Panc1 (cell line): ENCODE measurements around the gene PXYLP1. TPM values are rescaled to one million over a fixed set of nuclear protein-coding genes. Genes with fewer than 3 reads are reported as not detected.
A peak's percentile ranks its signal among the peaks of the same experiment; 100 is the strongest.

Experiments used
- ATAC-seq: fragments of 200-7000 bp; cut with Tn5 transposase; 2 replicates; pipeline ENCODE4 v1.9.1; 2020; ENCODE audit warnings: mild to moderate bottlenecking, moderate library complexity
- BruUV-seq: library from RNA; stranded (reverse); fragments of 400-500 nt; replicated peaks from 2 replicates; lab custom pipeline; 2021; lab: Mats Ljungman, UMichigan
- CTCF ChIA-PET: fragments of 300-600 bp; sonication (Branson Sonifier 250); formaldehyde crosslinking; loops from one replicate; lab custom pipeline; 2022; ENCODE audit warnings: antibody characterized with exemption; lab: Charles Lee
- POLR2A ChIA-PET: fragments of 300-600 bp; sonication (Branson Sonifier 250); formaldehyde crosslinking; loops from one replicate; lab custom pipeline; 2022; ENCODE audit warnings: antibody characterized with exemption; lab: Charles Lee
- DNase-seq: peaks from one replicate; pipeline ENCODE4 v3.0.0-alpha.2; 2010; ENCODE audit warnings: low read depth, low spot score
- H3K27ac ChIP-seq: 2 replicates; pipeline ENCODE4 v1.5.1; 2011; ENCODE audit warnings: mild to moderate bottlenecking, low read length, inconsistent platforms
- H3K27me3 ChIP-seq: fragments of 200-500 bp; sonication (Bioruptor generic); 2 replicates; pipeline ENCODE4 v1.6.0; 2014; ENCODE audit warnings: low read length, inconsistent platforms; ENCODE audit not compliant: control insufficient read depth, insufficient read depth
- H3K36me3 ChIP-seq: fragments of 200-500 bp; sonication (Bioruptor generic); 2 replicates; pipeline ENCODE4 v1.5.1; 2014; ENCODE audit warnings: inconsistent platforms, mild to moderate bottlenecking, low read length, moderate library complexity; ENCODE audit not compliant: control insufficient read depth, insufficient read depth
- H3K4me1 ChIP-seq: 2 replicates; pipeline ENCODE4 v1.5.1; 2011; ENCODE audit warnings: inconsistent platforms, mild to moderate bottlenecking, low read length, moderate library complexity; ENCODE audit not compliant: control insufficient read depth, insufficient read depth
- H3K4me3 ChIP-seq, 2 experiments: 2 replicates each; pipeline ENCODE4 v1.5.1; 2011 to 2012; ENCODE audit warnings: low read depth in 2 of 2, low read length in 2 of 2, mild to moderate bottlenecking in 2 of 2, inconsistent platforms in 1 of 2, moderate library complexity in 1 of 2
- H3K9me3 ChIP-seq: fragments of 200-500 bp; sonication (Bioruptor generic); 2 replicates; pipeline ENCODE4 v1.5.1; 2014; ENCODE audit warnings: low read depth, mild to moderate bottlenecking, inconsistent platforms, low read length, moderate library complexity; ENCODE audit not compliant: control insufficient read depth, insufficient read depth
- CTCF ChIP-seq: fragments of 450-650 bp; IDR thresholded peaks from 2 replicates; pipeline ENCODE4 v1.5.1; 2017; ENCODE audit warnings: mild to moderate bottlenecking
- POLR2AphosphoS5 ChIP-seq: IDR thresholded peaks from 2 replicates; pipeline ENCODE4 v1.6.1; 2012; ENCODE audit warnings: mild to moderate bottlenecking, low read depth, low read length, moderate library complexity
- REST ChIP-seq, 2 experiments: IDR thresholded peaks; 2 replicates each; pipeline ENCODE4 v1.6.1; 2011 to 2012; ENCODE audit warnings: low read depth in 2 of 2, control low read depth in 1 of 2, low read length in 1 of 2, mild to moderate bottlenecking in 1 of 2, moderate library complexity in 1 of 2; ENCODE audit not compliant: insufficient read depth in 1 of 2
- SIN3A ChIP-seq: IDR thresholded peaks from 2 replicates; pipeline ENCODE4 v1.6.1; 2012; ENCODE audit warnings: low read depth, mild to moderate bottlenecking, low read length, moderate library complexity, borderline replicate concordance; ENCODE audit not compliant: insufficient read depth
- TCF7L2 ChIP-seq: IDR thresholded peaks from 2 replicates; pipeline ENCODE4 v1.6.1; 2011; ENCODE audit warnings: mild to moderate bottlenecking, low read depth, low read length, inconsistent platforms
- in situ Hi-C: cut with HindIII; loops from 2 replicates; pipeline ENCODE4 v1.10.0; 2016; ENCODE audit warnings: low sequenced_read_pairs, low pct_unique_long_range_greater_than_20kb
- intact Hi-C: fragments of 100-400 bp; cut with micrococcal nuclease; formaldehyde crosslinking; loops from one replicate; pipeline ENCODE4 v1.10.0; 2022; ENCODE audit not compliant: unreplicated experiment
- total RNA-seq: library from RNA; stranded (reverse); gene quantifications from one replicate; pipeline ENCODE4 v1.2.1, GENCODE V29; 2021; ENCODE audit not compliant: unreplicated experiment

PXYLP1 gene
- total RNA-seq, 1 experiment from 2014 or later = 1.4 TPM

- ChIA-PET POLR2A (no interaction called here), CTCF (interaction anchor here (1.3 to 1.4 kb wide), 2 partner anchors 10 to 24 kb away, joined by 5 to 6 read pairs; partner anchors contain the start of gene PXYLP1)
- intact Hi-C loops (no loop called here), in situ Hi-C loops (no loop called here)
- H3K4me1 ChIP-seq = no peaks in the 10 kb centered on the region
- BruUV-seq = no TSS peak
- ATAC-seq (peak; percentile 82), DNase-seq (no peak)
- no peak overlapping the region for H3K27ac ChIP-seq
- no peak overlapping the region for H3K4me3 ChIP-seq
- no peaks in the 10 kb centered on the region for H3K9me3 ChIP-seq
- no peaks in the 10 kb centered on the region; the same call in 1 of the 2 replicates for H3K27me3 ChIP-seq
- TF ChIP-seq CTCF (peak; percentile 68), POLR2AphosphoS5 (no peak)
- H3K36me3 ChIP-seq = no peaks in the 10 kb centered on the region
Observed at GRCh38 chr3:141255846-141256261, 24.2 kb downstream of the PXYLP1 start.

GRCh38 chr3:141256820-141257219 is 25.2 kb downstream of the PXYLP1 start:
- ATAC-seq = no peak
- intact Hi-C loops = no loop called here
- CTCF ChIA-PET = interaction anchor here (1.3 kb wide), 1 partner anchor 11 kb away, joined by 6 read pairs; no protein-coding TSS in a partner anchor

More at GRCh38 chr3:141256820-141257219, 25.2 kb downstream of the PXYLP1 start:
- H3K36me3 ChIP-seq = no peaks in the 10 kb centered on the region
- in situ Hi-C loops = no loop called here
- H3K9me3 ChIP-seq = no peaks in the 10 kb centered on the region
- no peak for DNase-seq
- no peak overlapping the region for H3K27ac ChIP-seq
- H3K27me3 ChIP-seq = no peaks in the 10 kb centered on the region
- H3K4me3 ChIP-seq = no peak overlapping the region
- POLR2A ChIA-PET = no interaction called here
- TF ChIP-seq CTCF (no peak), TCF7L2 (no peak), SIN3A (no peak), REST (IDR thresholded peaks at IDR 0.05; ENCODE audit: insufficient read depth in 1 of 2, low read depth in 2 of 2, low read length in 1 of 2) (no peak), POLR2AphosphoS5 (no peak)
- no peaks in the 10 kb centered on the region for H3K4me1 ChIP-seq
- no TSS peak for BruUV-seq
